Measurements from ENCODE around the gene USH2A. TPM values are rescaled to one million over a fixed set of nuclear protein-coding genes. Genes with fewer than 3 reads are reported as not detected.
"Not testable (repeated sequence)": the region's sequence is repeated elsewhere in the genome, so short reads cannot be mapped to it uniquely, and the experiment has no call there.

Gene USH2A
- total RNA-seq, 2 experiments from 2014 or later = not detected

DNA sequence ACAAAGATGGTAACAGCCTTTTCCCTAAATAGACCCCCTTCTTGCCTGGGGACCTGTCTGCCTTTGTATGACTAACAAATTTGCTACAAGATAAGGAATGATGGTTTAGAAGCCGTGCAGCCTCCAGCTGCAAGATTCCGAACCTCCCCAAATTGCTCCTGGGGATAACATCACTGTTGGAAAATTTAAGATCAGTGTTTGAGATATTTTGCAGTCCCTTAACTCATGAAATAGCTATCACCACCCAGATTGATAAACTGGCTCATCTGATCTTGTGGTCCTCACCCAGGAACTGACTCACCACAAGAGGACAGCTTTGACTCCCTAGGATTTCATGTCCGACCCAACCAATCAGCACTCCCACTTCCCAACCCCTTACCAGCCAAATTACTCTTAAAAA is 254.7 kb downstream of the USH2A start:
- H3K4me1 Mint-ChIP-seq = no peaks in the 10 kb centered on the region
- H3K27me3 Mint-ChIP-seq = no peaks in the 10 kb centered on the region
- no peak for DNase-seq
- no peak for ATAC-seq
- CTCF ChIA-PET = interaction anchor here (0.7 kb wide), 1 partner anchor 16 kb away, joined by 3 read pairs; no protein-coding TSS in a partner anchor
- no peaks in the 10 kb centered on the region for H3K36me3 Mint-ChIP-seq (ENCODE audit: low read depth)
- peaks cover 2% of the 10 kb centered on the region for H3K9me3 Mint-ChIP-seq (ENCODE audit: low read depth)
- H3K4me3 Mint-ChIP-seq = no peak overlapping the region
- POLR2A ChIA-PET = no interaction called here
- intact Hi-C loops (cut with DNase I, micrococcal nuclease) = no loop called here
- H3K27ac Mint-ChIP-seq = no peak overlapping the region

DNA sequence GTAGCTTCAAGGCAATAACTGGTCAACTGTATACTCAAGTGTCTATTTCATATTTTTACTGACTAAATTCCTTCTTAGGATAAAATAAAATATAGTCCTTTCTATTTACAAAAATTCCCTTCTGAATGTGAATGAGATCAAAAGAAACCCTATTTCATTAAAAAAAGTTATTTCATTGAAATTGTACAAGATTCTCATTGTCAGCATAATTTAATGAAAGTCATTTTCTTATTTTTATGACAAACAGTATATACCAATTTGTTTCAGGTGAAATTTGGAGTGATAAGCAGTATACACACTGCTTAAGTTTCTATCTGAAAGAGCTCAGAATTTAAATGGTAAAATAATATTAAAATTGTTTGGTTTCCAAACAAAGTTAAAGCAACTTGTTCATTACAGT is 269.2 kb downstream of the USH2A start:
- no peak for DNase-seq
- ChIA-PET POLR2A (no interaction called here), CTCF (no interaction called here)
- H3K27ac Mint-ChIP-seq = no peak overlapping the region
- no peak for ATAC-seq
- intact Hi-C loops (cut with DNase I, micrococcal nuclease) = no loop called here
- no peaks in the 10 kb centered on the region for H3K27me3 Mint-ChIP-seq
- peaks cover 3% of the 10 kb centered on the region for H3K9me3 Mint-ChIP-seq (ENCODE audit: low read depth)
- no peak overlapping the region for H3K4me3 Mint-ChIP-seq
- no peaks in the 10 kb centered on the region for H3K4me1 Mint-ChIP-seq
- no peaks in the 10 kb centered on the region for H3K36me3 Mint-ChIP-seq (ENCODE audit: low read depth)

DNA sequence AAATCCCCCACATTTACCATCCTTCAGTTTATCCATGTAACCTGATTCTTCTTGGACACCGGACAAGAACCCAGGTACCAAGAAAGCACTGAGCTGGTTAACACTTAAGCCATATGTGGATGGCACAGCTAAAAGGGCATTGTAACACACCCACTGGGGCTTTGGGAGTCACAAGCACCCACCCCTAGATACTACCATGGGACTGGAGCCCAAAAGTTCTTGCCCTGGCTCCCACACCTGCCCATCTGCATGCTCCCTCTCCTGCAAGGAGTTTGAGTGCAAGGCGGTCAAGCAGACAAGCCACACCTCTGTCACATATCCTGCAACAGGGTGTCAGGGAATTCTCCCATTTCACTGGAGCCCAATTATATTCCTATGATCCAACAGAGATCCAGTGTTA is 270.1 kb downstream of the USH2A start:
- Mint-ChIP-seq H3K27me3 (no peaks in the 10 kb centered on the region), H3K9me3 (ENCODE audit: low read depth) (peaks cover 5% of the 10 kb centered on the region), H3K4me3 (no peak overlapping the region), H3K36me3 (ENCODE audit: low read depth) (no peaks in the 10 kb centered on the region), H3K4me1 (no peaks in the 10 kb centered on the region), H3K27ac (no peak overlapping the region)
- ChIA-PET CTCF (no interaction called here), POLR2A (no interaction called here)
- intact Hi-C loops (cut with DNase I, micrococcal nuclease) = no loop called here
- ATAC-seq (no peak), DNase-seq (no peak)

DNA sequence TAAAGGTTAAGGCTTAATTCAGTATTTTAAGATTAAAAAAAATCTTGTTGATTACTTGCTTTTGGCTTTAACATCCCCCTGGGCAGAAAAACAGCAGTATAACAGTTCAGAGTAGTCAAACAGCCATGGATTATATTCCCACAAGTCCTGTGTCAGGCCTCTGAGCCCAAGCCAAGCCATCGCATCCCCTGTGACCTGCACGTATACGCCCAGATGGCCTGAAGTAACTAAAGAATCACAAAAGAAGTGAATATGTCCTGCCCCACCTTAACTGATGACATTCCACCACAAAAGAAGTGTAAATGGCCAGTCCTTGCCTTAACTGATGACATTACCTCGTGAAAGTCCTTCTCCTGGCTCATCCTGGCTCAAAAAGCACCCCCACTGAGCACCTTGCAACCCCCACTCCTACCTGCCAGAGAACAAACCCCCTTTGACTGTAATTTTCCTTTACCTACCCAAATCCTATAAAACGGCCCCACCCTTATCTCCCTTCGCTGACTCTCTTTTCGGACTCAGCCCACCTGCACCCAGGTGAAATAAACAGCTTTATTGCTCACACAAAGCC is 277.7 kb downstream of the USH2A start:
- H3K36me3 Mint-ChIP-seq (ENCODE audit: low read depth); H3K27ac Mint-ChIP-seq; H3K27me3 Mint-ChIP-seq; CTCF ChIA-PET; H3K4me1 Mint-ChIP-seq; H3K9me3 Mint-ChIP-seq (ENCODE audit: low read depth); POLR2A ChIA-PET; intact Hi-C loops (cut with DNase I, micrococcal nuclease); ATAC-seq; DNase-seq; H3K4me3 Mint-ChIP-seq: not testable (repeated sequence)

DNA sequence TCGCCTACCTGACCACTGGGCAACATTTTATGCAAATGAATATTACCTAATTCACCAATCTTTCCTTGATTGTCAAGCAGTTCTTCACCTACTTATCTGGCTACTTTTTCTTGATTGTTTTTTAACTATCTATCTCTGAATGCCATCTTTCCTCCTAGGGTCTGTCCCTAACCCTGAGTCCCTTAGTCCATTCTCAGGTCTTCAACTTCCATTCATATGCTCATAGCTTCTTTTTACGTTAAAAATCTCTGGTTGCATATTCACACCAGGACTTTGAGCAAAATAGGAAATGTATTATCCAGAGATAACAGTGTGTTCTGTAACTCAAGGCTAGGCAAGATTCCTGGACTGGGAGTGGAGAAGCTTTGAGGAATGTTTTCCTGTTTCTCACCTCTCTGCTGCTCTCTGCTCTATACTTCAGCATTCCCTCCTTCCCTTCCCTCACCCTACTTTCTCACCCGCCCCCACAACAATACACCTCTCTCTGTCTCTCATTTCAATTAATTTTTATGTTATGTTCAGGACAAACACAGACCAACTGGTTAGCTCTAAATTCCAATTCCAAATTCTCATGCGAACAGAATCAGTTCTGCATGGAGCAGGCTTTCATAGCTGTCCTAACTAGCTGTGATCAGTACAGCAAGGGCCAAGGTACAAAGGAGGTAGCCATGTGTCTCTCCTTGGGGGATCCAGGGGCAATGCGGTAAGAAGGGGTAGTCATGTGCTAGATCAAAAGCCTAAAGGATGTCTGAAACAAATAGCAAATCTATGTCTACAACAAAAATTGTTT is 278.4 kb downstream of the USH2A start:
- Mint-ChIP-seq H3K27ac (no peak overlapping the region), H3K4me1 (no peaks in the 10 kb centered on the region), H3K27me3 (no peaks in the 10 kb centered on the region), H3K36me3 (ENCODE audit: low read depth) (no peaks in the 10 kb centered on the region), H3K9me3 (ENCODE audit: low read depth) (peaks cover 5% of the 10 kb centered on the region), H3K4me3 (no peak overlapping the region)
- intact Hi-C loops (cut with DNase I, micrococcal nuclease) = no loop called here
- no peak for ATAC-seq
- CTCF ChIA-PET = no interaction called here
- DNase-seq = no peak
- POLR2A ChIA-PET = no interaction called here

DNA sequence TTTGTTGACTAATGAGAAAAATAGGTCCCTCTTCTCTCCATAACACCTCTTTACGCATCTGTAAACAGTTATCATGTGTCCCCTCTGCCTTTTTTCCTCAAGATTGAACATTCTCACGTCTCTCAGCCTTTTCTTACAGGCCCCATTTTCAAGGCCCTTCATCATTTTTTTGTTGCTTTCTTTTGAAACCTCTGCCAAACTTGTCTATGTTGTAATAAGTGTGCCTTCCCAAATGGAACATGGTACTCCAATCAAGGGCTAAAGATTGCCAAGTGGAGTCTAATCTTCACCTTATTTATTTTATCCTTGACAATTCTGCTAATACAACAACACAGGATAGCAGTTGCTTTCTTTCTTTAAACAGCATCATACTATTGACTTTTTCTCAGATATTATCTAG is 280.3 kb downstream of the USH2A start:
- Mint-ChIP-seq H3K4me3 (no peak overlapping the region), H3K36me3 (ENCODE audit: low read depth) (no peaks in the 10 kb centered on the region), H3K27ac (no peak overlapping the region), H3K4me1 (no peaks in the 10 kb centered on the region), H3K9me3 (ENCODE audit: low read depth) (peaks cover 3% of the 10 kb centered on the region), H3K27me3 (no peaks in the 10 kb centered on the region)
- ChIA-PET CTCF (interaction anchor here (1.2 kb wide), 1 partner anchor 20 kb away, joined by 3 read pairs; no protein-coding TSS in a partner anchor), POLR2A (no interaction called here)
- DNase-seq = no peak
- no peak for ATAC-seq
- intact Hi-C loops (cut with DNase I, micrococcal nuclease) = no loop called here

DNA sequence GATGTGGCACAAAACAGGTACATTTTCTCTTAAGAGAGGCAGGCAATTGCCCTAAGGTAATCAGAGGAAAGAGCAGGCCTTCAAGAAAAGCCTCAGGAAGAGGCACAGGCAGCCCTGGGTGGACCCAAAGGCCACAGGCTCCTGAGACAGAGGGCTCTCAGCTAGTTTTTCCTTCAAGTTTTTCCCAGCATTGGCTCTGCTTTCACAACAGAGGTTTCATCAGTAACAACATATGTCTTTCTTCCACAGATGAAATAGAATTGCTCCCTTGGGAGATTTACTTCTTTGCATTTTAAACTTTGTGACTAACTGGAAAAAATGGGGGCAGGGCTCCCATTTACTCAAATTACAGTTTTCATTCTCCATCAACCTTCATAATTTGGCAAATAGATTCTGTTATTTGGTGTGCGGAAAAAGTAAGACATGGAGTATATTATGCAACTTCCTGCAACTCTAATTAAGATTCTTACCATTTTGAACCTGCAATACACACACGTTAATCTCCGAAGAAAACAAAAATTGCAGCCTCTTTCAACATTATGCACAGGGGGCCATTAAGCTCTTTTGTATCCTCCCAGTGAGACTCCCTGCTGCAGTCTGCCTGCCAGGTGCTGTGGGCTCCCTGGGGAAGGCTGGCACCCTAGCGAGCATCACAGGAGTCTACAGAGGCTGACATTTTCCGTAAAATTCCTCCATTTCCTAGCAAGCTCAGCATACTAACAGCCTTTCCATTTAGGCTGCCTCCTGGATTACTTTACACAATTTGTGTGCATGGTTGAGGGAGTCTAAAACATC is 282.3 kb downstream of the USH2A start:
- POLR2A ChIA-PET = no interaction called here
- H3K27me3 Mint-ChIP-seq = no peaks in the 10 kb centered on the region
- H3K4me3 Mint-ChIP-seq = no peak overlapping the region
- no peaks in the 10 kb centered on the region for H3K36me3 Mint-ChIP-seq (ENCODE audit: low read depth)
- no peak overlapping the region for H3K27ac Mint-ChIP-seq
- no peaks in the 10 kb centered on the region for H3K4me1 Mint-ChIP-seq
- CTCF ChIA-PET = interaction anchor here (0.7 kb wide), 1 partner anchor 54 kb away, joined by 5 read pairs; no protein-coding TSS in a partner anchor
- peaks cover 3% of the 10 kb centered on the region for H3K9me3 Mint-ChIP-seq (ENCODE audit: low read depth)
- DNase-seq = no peak
- no peak for ATAC-seq
- intact Hi-C loops (cut with DNase I, micrococcal nuclease) = no loop called here

DNA sequence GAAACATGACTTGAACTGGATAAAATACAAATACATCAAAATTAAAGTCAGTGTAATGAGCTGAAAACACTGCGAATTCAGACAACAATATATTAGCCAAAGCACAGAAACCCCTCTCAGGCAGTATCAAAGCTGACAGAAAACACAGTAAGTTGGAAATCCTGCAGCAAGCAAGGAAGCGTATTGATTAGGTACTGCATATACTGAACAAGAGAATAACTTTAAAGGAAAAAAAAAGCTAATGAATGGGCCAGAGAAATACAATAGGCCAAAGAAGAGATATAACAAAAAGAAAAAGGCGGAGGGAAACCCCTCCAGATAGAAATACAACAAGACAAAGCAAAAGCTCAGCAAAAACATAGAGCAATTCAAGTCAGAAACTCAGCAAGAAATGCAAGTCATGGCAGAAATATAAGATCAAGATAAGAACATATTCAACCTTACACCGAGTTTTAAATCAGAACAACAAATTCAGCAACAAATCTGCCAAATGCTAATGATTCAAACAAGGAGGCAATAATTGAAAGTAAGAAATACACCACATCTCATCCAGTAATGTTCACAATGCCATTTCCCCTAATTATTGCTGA is 299.0 kb downstream of the USH2A start:
- ChIA-PET CTCF (no interaction called here), POLR2A (no interaction called here)
- Mint-ChIP-seq H3K36me3 (ENCODE audit: low read depth) (no peaks in the 10 kb centered on the region), H3K4me1 (no peaks in the 10 kb centered on the region), H3K4me3 (no peak overlapping the region), H3K27me3 (no peaks in the 10 kb centered on the region), H3K27ac (no peak overlapping the region), H3K9me3 (ENCODE audit: low read depth) (no peaks in the 10 kb centered on the region)
- intact Hi-C loops (cut with DNase I, micrococcal nuclease) = no loop called here
- ATAC-seq = no peak
- DNase-seq = no peak

DNA sequence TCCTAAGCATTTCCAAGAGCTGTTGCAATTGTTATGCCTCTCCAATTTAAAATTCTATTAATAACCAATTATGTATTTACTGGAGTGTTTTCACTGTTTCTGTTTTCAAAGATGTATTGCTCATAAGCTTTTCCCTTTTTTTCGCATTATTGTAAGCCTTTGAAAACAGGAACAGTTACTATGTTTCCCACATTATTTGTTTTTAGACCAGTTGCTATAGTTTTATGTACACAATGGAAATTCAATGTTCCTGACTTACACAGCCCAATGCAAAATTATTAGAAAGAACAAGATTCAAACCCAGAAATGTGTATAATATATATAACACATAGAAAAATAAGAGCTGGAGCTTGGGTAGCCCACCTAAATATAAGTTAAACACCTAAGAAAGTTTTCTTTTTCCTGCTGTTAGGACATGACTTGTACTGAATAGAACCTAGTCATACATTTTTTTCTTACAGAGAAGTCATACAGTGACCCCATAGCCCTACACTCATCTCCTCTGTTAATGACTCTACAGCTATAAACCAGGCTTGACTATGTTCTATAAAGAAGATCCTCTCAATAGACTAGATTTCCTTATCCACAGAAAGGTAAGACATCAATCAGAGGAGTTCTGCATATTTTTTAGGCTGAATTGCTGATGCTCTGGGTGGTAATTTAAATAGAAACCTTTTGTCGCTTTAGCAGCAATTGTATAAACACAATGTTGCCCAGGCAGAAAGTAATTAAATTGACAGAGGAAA is 299.6 kb downstream of the USH2A start:
- ChIA-PET CTCF (no interaction called here), POLR2A (no interaction called here)
- intact Hi-C loops (cut with DNase I, micrococcal nuclease) = no loop called here
- Mint-ChIP-seq H3K4me3 (no peak overlapping the region), H3K27me3 (no peaks in the 10 kb centered on the region), H3K9me3 (ENCODE audit: low read depth) (no peaks in the 10 kb centered on the region), H3K36me3 (ENCODE audit: low read depth) (no peaks in the 10 kb centered on the region), H3K4me1 (no peaks in the 10 kb centered on the region), H3K27ac (no peak overlapping the region)
- no peak for DNase-seq
- ATAC-seq = no peak

DNA sequence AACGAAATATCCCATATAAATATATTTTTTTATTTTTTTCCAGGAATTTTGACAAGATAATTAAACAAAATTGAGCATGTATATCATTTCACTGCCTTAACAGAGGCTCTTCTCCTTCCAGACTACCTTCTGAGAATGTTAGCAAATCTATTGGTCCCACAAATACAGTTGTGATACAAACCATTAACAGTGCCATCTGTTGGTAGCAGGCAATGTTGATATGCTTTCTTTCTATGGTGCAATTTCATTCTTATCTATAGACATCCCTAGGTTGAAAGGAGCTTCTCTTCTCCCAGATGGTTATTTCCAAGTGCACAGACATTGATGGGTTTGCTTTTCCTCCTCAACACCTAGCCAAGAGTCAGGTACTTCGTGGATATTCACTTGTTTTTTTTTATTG is 303.6 kb downstream of the USH2A start:
- no peak for DNase-seq
- ChIA-PET POLR2A (no interaction called here), CTCF (interaction anchor here (0.7 kb wide), 1 partner anchor 554 kb away, joined by 4 read pairs; no protein-coding TSS in a partner anchor)
- intact Hi-C loops (cut with DNase I, micrococcal nuclease) = no loop called here
- Mint-ChIP-seq H3K9me3 (ENCODE audit: low read depth) (no peaks in the 10 kb centered on the region), H3K27me3 (no peaks in the 10 kb centered on the region), H3K4me1 (no peaks in the 10 kb centered on the region), H3K27ac (no peak overlapping the region), H3K36me3 (ENCODE audit: low read depth) (no peaks in the 10 kb centered on the region), H3K4me3 (no peak overlapping the region)
- no peak for ATAC-seq

DNA sequence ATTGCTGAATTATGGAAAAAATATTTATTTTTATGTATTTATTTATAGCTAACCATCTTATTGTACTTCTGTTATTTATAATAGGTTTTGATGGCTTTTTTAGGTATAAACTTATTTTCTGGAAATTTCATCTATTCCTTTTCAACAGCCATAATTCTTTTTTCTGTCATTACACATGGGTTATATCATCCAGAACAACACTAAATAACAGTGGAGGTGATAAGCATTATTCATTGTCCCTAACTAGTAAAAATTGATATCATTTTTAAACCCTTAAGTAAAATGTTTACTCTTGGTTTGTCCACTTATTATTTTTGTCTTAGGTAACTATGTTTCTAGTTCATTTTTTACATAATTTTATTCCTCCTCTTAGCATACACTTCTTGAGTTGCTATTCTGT is 309.1 kb downstream of the USH2A start:
- Mint-ChIP-seq H3K27me3 (no peaks in the 10 kb centered on the region), H3K36me3 (ENCODE audit: low read depth) (no peaks in the 10 kb centered on the region), H3K4me1 (no peaks in the 10 kb centered on the region), H3K4me3 (no peak overlapping the region), H3K27ac (no peak overlapping the region), H3K9me3 (ENCODE audit: low read depth) (no peaks in the 10 kb centered on the region)
- ChIA-PET POLR2A (no interaction called here), CTCF (no interaction called here)
- no peak for ATAC-seq
- no peak for DNase-seq
- intact Hi-C loops (cut with DNase I, micrococcal nuclease) = no loop called here

All from activated CD4-positive, alpha-beta T cell treated with anti-CD3 and anti-CD28 coated beads for 36 hours (primary cell).